GM12873 (cell line): ENCODE data around the gene TTC27.

Experiments used
- CTCF ChIP-seq: IDR thresholded peaks from 2 replicates; pipeline ENCODE4 v1.5.1; 2012; ENCODE audit warnings: low read depth, mild to moderate bottlenecking, moderate library complexity, low read length, control low read depth; ENCODE audit not compliant: insufficient read depth; ENCODE audit errors: missing control alignments

TTC27 gene

GRCh38 chr2:32745675-32746074, 117.8 kb downstream of the TTC27 start:
- no peak for TF ChIP-seq CTCF

DNA sequence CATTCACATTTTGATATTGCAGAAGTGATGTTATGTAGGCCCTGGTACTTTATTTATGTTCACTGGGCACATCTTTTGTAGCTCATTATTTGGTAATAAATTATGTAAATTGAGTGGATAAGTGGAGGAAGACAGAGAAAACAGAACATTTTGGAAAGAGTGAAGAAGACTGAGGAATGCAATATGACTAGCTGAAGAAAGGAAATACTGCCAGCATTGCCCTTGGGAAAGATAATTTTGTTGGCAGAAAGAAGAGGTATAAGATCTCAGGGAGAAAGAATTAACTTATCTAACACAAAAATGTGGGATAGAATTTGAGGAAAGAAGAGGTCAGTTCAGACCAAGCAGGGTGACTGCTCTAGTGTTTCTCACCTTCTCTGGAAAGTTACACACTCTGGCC, 118.8 kb downstream of the TTC27 start:
- no peak for TF ChIP-seq CTCF

- no peak for TF ChIP-seq CTCF
Observed at GRCh38 chr2:32748158-32748557, 120.3 kb downstream of the TTC27 start.

DNA sequence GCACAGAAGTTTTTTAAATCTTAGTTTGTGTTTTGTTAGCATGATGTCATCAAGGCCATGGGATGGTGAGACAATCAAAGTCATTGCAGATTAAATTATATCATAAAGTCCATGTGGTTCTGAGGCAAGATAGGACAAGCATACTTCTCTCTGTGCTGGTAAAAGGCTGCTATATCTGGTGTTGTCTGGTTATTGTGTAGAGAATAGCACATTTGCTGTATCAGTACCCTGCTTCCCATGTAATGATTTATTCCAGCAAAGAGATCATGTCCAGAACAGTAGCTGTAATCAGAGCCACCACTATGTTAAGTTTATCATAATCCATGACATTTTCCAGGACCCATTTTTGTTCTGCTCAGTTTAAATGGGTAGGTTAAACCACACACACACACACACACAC, 123.0 kb downstream of the TTC27 start:
- no peak for TF ChIP-seq CTCF

GRCh38 chr2:32752205-32752604, 124.4 kb downstream of the TTC27 start:
- no peak for TF ChIP-seq CTCF

DNA sequence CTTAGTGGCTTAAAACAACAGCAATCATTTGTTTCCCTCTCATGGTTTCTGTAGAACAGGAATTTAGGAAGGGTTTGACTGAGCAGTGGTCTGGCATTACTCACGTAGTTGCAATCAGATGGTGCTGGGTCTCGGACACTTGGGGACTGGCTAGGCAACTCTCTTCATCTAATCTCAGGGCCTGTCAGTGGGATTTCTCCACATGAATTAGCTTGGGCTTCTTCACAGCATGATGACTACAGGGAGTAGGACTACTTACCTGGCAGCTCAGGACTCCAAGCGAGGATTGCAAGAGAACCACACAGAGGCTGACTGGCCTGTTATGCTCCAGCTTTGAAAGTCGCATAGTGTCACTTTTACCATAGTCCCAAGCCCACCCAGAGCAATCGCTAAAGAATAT, 125.1 kb downstream of the TTC27 start:
- no peak for TF ChIP-seq CTCF

- no peak for TF ChIP-seq CTCF
Observed at GRCh38 chr2:32755666-32756065, 127.8 kb downstream of the TTC27 start.

DNA sequence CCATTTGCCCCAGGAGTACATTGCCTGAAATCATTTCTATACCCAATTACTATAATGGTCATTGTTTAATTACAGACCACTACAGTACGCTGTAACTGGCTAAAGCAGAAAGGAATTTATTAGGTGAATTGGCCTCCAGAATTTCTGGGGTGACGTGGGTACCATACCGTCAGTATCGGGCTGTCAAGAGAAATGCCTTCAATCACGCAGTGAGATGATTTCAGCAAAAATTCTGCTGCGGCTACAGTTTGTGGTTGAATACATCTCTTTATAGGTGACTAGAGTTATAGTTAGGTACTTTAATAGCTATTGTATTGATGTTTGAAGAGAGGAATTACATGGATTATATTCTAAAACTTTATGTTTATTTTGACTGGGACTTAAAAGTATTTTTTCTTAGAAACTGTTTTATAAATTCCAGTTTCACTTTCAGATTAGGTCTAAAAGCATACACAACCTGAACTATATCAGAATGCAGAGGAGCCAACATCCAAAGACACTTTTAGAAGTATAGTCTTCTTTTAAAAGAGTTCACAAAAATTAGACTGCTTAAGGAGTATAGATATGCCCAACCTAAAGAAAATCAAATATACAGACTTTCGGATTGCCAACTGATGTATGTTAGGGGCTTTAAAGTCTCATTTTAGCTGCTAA, 128.4 kb downstream of the TTC27 start:
- TF ChIP-seq CTCF = no peak
